Measurements from ENCODE around the gene KLK6.
"Not testable (repeated sequence)": the region's sequence is repeated elsewhere in the genome, so short reads cannot be mapped to it uniquely, and the experiment has no call there.

KLK6 gene

GRCh38 chr19:51000981-51001380, 31.6 kb upstream of the KLK6 start:
- no peak for DNase-seq
- Histone ChIP-seq H3K36me3 (replicated peaks) (no peaks in the 10 kb centered on the region), H3K27ac (no peak overlapping the region), H3K4me3 (ENCODE audit: low read depth, low read length) (no peak overlapping the region), H3K27me3 (replicated peaks) (no peaks in the 10 kb centered on the region)
- no peak for TF ChIP-seq CTCF (IDR thresholded peaks at IDR 0.05; ENCODE audit: low read depth, low read length, missing control alignments)
- in situ Hi-C loops (cut with HindIII; ENCODE audit: low pct_ligation_motif_present, low sequenced_read_pairs) = no loop called here

GRCh38 chr19:51000426-51000825, 31.0 kb upstream of the KLK6 start:
- Histone ChIP-seq H3K27ac (no peak overlapping the region), H3K4me3 (ENCODE audit: low read depth, low read length) (no peak overlapping the region), H3K27me3 (replicated peaks) (no peaks in the 10 kb centered on the region), H3K36me3 (replicated peaks) (no peaks in the 10 kb centered on the region)
- no peak for DNase-seq
- no peak for TF ChIP-seq CTCF (IDR thresholded peaks at IDR 0.05; ENCODE audit: low read depth, low read length, missing control alignments)
- in situ Hi-C loops (cut with HindIII; ENCODE audit: low pct_ligation_motif_present, low sequenced_read_pairs) = no loop called here

GRCh38 chr19:50998686-50999085, 29.3 kb upstream of the KLK6 start:
- no peak for DNase-seq
- TF ChIP-seq CTCF (IDR thresholded peaks at IDR 0.05; ENCODE audit: low read depth, low read length, missing control alignments) = no peak

DNA sequence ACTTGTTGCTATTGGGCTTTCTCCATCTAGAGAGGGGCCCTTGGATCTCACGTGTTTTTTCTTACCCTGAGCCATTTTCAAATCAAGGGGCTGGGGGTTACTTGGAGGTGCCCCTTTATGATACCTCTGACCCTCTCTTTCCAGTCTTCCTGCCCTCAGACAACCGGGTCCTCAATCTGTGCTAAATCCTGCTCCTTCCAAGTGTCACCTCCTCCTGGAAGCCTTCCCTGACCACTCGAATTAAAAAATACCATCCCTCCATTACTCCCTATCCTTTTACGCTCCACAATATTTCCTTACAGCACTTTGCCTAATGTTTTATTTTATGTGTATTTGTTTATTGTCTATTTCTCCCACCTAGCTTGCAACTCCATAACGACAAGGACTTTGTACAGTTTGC, 28.7 kb upstream of the KLK6 start:
- no peak for TF ChIP-seq CTCF (IDR thresholded peaks at IDR 0.05; ENCODE audit: low read depth, low read length, missing control alignments)
- Histone ChIP-seq H3K27me3 (replicated peaks) (no peaks in the 10 kb centered on the region), H3K27ac (no peak overlapping the region), H3K36me3 (replicated peaks) (no peaks in the 10 kb centered on the region), H3K4me3 (ENCODE audit: low read depth, low read length) (no peak overlapping the region)
- DNase-seq = no peak
- in situ Hi-C loops (cut with HindIII; ENCODE audit: low pct_ligation_motif_present, low sequenced_read_pairs) = no loop called here

More at GRCh38 chr19:50998686-50999085, 29.3 kb upstream of the KLK6 start:
- Histone ChIP-seq H3K27me3 (replicated peaks) (no peaks in the 10 kb centered on the region), H3K27ac (no peak overlapping the region), H3K4me3 (ENCODE audit: low read depth, low read length) (no peak overlapping the region), H3K36me3 (replicated peaks) (no peaks in the 10 kb centered on the region)
- in situ Hi-C loops (cut with HindIII; ENCODE audit: low pct_ligation_motif_present, low sequenced_read_pairs) = no loop called here

DNA sequence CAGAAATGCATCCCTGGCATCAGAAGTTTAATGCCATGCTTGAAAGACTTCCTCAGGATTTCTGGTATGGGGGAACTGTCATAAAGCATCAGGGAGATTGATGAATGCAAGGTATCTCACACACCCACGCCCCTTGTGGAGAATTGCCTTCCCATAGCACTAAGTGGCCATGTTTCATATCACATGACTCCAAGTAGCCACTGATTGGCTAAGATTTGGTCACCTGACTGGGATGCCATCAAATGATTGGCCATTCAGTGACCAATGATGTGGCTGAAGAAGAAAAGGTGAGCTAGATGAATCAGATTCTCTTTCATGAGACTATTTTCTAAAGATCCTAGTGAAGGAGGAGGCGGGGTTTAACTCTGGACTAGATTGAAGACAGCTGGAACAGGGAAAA, 24.7 kb upstream of the KLK6 start:
- TF ChIP-seq CTCF (IDR thresholded peaks at IDR 0.05; ENCODE audit: low read depth, low read length, missing control alignments) = no peak
- in situ Hi-C loops (cut with HindIII; ENCODE audit: low pct_ligation_motif_present, low sequenced_read_pairs) = no loop called here
- H3K27me3 ChIP-seq (replicated peaks) = no peaks in the 10 kb centered on the region
- no peak for DNase-seq
- H3K4me3 ChIP-seq (ENCODE audit: low read depth, low read length) = no peak overlapping the region
- H3K36me3 ChIP-seq (replicated peaks) = no peaks in the 10 kb centered on the region
- H3K27ac ChIP-seq = no peak overlapping the region

GRCh38 chr19:50992666-50993035, 23.3 kb upstream of the KLK6 start:
- TF ChIP-seq CTCF (IDR thresholded peaks at IDR 0.05; ENCODE audit: low read depth, low read length, missing control alignments) = no peak
- no peak overlapping the region for H3K27ac ChIP-seq
- H3K4me3 ChIP-seq (ENCODE audit: low read depth, low read length) = no peak overlapping the region
- no peak for DNase-seq
- in situ Hi-C loops (cut with HindIII; ENCODE audit: low pct_ligation_motif_present, low sequenced_read_pairs) = no loop called here
- H3K27me3 ChIP-seq (replicated peaks) = no peaks in the 10 kb centered on the region
- H3K36me3 ChIP-seq (replicated peaks) = no peaks in the 10 kb centered on the region

GRCh38 chr19:50984416-50984815, 15.0 kb upstream of the KLK6 start:
- H3K27ac ChIP-seq; H3K27me3 ChIP-seq (replicated peaks); in situ Hi-C loops (cut with HindIII; ENCODE audit: low pct_ligation_motif_present, low sequenced_read_pairs); H3K4me3 ChIP-seq (ENCODE audit: low read depth, low read length); H3K36me3 ChIP-seq (replicated peaks); DNase-seq: not testable (repeated sequence)

Measured in brain microvascular endothelial cell (primary cell).